PFSK-1 (cell line): Measurements from ENCODE around the gene FBLN5.

Source experiments
- FOXP2 ChIP-seq: optimal IDR thresholded peaks from 2 replicates; pipeline ENCODE3; 2011; ENCODE audit warnings: borderline replicate concordance, control low read depth, inconsistent platforms; ENCODE audit not compliant: insufficient read depth; ENCODE audit errors: extremely low read length, extremely low read depth
- POLR2AphosphoS5 ChIP-seq: IDR thresholded peaks from 2 replicates; pipeline ENCODE4 v1.6.1; 2012; ENCODE audit warnings: low read depth, mild to moderate bottlenecking, control low read depth, low read length, moderate library complexity
- SIN3A ChIP-seq: IDR thresholded peaks from 2 replicates; pipeline ENCODE4 v1.6.1; 2012; ENCODE audit warnings: mild to moderate bottlenecking, low read length, moderate library complexity, borderline replicate concordance; ENCODE audit not compliant: insufficient read depth
- TAF1 ChIP-seq: IDR thresholded peaks from 2 replicates; pipeline ENCODE4 v1.6.1; 2012; ENCODE audit warnings: low read length, control low read depth, borderline replicate concordance; ENCODE audit not compliant: insufficient read depth
- TF ChIP-seq, protein P1 (sequence below), 2 experiments: IDR thresholded peaks; 2 replicates each; pipeline versions ENCODE4 v1.6.1 to v1.8.0; 2011 to 2012; ENCODE audit warnings: low read depth in 2 of 2, low read length in 2 of 2, control low read depth in 1 of 2, inconsistent platforms in 1 of 2, mild to moderate bottlenecking in 1 of 2, moderate library complexity in 1 of 2; ENCODE audit not compliant: insufficient read depth in 1 of 2

FBLN5 gene

DNA sequence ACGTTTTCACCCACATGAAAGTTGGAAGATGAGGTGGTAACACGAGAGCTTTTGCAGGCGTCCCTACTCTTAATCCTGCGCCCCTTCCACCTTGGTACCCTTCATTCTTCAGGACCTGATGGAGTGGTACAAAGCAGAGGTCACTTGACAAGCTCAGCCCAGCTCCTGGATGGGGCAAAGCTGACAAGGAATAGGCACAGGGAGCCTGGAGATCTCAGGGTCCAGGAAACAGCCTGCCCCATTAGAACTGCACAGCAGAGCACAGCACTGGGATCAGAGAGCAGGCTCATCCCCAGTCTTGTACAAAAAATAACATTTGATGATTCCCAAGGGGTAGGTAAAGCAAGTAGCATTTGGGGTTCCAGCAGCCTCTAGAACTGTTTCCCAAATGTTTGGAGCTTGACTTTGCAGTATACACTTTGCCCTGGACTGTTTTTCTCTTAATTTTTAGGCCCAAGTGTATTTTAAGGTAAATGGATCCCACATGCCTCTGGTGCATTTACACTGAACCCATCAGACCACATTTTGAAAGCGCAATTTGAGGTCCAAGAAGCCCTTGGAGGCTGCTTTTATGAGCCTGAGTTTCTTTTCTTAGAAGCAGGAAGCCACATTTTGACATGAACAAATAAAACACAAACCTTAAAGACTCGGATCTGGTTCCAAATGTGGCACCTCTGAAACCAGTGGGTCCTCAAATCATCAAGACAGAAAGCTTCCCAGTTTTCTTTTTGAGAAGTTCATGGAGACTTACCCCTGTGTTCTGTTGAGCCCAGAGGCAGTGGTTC, 80.8 kb downstream of the FBLN5 start:
- no peak for TF ChIP-seq SIN3A
- TF ChIP-seq, protein P1, sequence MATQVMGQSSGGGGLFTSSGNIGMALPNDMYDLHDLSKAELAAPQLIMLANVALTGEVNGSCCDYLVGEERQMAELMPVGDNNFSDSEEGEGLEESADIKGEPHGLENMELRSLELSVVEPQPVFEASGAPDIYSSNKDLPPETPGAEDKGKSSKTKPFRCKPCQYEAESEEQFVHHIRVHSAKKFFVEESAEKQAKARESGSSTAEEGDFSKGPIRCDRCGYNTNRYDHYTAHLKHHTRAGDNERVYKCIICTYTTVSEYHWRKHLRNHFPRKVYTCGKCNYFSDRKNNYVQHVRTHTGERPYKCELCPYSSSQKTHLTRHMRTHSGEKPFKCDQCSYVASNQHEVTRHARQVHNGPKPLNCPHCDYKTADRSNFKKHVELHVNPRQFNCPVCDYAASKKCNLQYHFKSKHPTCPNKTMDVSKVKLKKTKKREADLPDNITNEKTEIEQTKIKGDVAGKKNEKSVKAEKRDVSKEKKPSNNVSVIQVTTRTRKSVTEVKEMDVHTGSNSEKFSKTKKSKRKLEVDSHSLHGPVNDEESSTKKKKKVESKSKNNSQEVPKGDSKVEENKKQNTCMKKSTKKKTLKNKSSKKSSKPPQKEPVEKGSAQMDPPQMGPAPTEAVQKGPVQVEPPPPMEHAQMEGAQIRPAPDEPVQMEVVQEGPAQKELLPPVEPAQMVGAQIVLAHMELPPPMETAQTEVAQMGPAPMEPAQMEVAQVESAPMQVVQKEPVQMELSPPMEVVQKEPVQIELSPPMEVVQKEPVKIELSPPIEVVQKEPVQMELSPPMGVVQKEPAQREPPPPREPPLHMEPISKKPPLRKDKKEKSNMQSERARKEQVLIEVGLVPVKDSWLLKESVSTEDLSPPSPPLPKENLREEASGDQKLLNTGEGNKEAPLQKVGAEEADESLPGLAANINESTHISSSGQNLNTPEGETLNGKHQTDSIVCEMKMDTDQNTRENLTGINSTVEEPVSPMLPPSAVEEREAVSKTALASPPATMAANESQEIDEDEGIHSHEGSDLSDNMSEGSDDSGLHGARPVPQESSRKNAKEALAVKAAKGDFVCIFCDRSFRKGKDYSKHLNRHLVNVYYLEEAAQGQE (IDR thresholded peaks at IDR 0.05; ENCODE audit: insufficient read depth in 1 of 2, low read depth in 2 of 2, low read length in 2 of 2), result no peak

DNA sequence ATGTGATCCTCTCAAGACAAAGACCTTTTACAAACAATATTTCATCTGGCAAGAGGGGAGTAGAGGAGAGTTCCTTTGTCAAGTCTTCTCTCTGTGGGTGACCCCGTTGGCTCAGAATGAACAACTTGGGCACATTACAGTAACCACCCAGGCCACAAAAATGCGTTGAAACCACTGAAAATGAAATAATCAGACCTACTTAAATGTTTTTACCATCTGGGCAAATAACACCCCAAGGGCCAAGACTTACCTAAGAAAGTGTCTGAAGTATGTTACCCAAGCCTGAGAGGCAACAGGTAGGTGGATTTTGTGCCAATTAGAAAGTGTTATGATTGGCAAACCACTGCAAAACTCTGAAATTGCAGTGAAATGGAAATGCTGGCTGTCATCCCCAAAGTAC, 81.4 kb downstream of the FBLN5 start:
- no peak for TF ChIP-seq FOXP2

GRCh38 chr14:91862417-91862816, 85.1 kb downstream of the FBLN5 start:
- TF ChIP-seq, protein P1 (IDR thresholded peaks at IDR 0.05; ENCODE audit: insufficient read depth in 1 of 2, low read depth in 2 of 2, low read length in 2 of 2), result no peak
- TF ChIP-seq POLR2AphosphoS5 (no peak), SIN3A (no peak), FOXP2 (no peak), TAF1 (no peak)

GRCh38 chr14:91861091-91861490, 86.4 kb downstream of the FBLN5 start:
- TF ChIP-seq, protein P1 (IDR thresholded peaks at IDR 0.05; ENCODE audit: insufficient read depth in 1 of 2, low read depth in 2 of 2, low read length in 2 of 2), result no peak
- TF ChIP-seq FOXP2 (no peak), SIN3A (no peak), TAF1 (no peak), POLR2AphosphoS5 (no peak)

- TF ChIP-seq FOXP2, result no peak
- TF ChIP-seq SIN3A, result no peak
- no peak for TF ChIP-seq TAF1
- TF ChIP-seq POLR2AphosphoS5, result no peak
- TF ChIP-seq, protein P1 (IDR thresholded peaks at IDR 0.05; ENCODE audit: insufficient read depth in 1 of 2, low read depth in 2 of 2, low read length in 2 of 2), result no peak
Measured at GRCh38 chr14:91860238-91860637, 87.3 kb downstream of the FBLN5 start.
